Measurements from ENCODE around the gene NOC4L.

Gene NOC4L

DNA sequence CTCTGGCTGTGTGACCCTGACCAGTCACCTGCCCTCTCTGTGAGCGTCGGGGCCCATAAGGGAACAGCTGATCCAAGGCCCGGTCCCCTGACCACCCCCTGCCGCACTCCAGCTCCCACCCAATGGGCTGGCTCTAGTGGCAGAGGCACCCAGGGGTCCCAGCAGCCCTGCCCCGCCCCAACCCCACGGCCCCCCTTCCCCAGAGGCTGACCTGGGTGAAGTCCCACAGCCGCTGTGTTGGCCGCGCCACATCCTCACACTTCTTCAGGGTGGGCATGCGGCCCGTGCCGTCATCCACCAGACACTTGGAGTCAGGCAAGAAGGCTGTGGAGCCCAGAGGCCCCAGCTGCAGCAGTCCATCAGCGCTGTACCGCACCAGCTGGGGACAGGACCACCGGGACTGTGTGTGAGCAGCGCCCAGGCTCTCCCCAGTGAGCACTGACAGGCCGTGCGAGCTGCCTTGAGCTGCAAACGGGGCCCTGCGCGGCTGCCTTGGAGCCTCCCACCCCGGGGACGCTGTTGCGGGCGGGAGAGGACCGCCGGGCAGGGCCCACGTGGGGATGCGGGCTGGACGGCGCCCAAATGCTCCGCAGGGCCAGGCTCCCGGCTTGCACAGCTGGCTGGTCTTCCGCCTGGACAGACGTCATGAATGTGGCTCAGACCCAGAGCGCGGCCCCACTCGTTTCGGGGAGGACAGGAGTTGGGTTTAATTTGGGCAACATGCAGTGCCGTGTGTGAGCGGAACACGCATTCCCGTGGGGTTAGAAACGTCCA is 53.5 kb downstream of the NOC4L start:
- DNase-seq (ENCODE audit: low spot score): no peak

DNA sequence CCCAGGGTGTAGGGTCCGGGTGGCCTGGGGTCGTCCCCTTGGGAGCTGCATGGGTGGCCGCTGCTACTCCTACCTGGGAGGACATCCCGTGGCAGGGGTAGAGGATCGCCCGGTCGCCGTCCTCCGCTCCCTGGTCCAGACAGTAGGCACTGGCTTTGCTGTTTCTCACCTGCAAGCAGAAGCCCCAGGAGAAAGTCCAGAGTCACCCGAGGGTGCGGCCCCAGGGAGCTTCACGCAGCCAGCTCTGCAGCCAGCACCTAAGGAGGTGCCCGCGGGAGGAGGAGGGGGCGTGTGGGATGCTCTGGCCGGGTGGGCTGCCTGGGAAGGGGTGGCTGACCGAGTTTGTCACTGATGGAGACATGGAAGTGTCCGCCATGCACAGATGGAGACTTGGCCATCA is 54.8 kb downstream of the NOC4L start:
- DNase-seq (ENCODE audit: low spot score): no peak

DNA sequence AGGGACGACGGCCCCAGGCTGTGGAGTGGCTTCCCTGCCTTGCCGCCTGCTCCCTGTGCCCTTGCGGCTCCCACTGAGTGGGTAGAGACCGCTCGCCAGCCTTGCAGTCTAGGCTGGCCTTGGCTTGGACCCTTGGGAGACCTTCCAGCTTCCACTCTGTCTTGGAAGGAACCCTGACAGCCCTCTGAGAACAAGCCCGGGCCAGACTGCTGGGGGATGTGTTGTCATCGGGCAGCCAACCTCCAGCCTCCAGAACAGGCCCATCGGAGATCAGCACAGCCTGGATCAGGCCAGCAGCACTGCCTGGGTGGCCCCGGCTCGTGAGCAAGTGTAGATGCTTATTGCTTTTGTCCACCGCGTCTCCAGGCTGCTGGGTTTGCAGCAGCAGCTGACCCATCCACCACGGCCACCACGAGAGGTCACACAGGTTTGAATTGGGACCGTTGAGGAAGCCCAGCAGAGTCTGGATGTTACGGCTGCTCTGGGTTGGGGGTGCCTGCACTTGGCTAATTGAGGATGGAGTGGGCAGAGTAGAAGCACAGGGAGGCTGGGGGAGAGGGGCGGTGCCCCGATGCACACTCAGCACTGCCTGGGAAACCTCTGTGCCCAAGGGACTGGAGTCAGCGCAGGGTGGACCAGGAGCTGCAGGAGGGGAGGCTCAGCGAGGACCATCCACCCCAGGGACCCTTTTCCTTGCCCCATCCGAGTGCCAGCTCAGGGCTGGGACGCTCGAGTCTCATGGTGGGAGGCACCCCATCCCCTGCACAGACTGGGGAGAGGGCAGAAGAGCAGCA is 55.5 kb downstream of the NOC4L start:
- no peak for DNase-seq (ENCODE audit: low spot score)

DNA sequence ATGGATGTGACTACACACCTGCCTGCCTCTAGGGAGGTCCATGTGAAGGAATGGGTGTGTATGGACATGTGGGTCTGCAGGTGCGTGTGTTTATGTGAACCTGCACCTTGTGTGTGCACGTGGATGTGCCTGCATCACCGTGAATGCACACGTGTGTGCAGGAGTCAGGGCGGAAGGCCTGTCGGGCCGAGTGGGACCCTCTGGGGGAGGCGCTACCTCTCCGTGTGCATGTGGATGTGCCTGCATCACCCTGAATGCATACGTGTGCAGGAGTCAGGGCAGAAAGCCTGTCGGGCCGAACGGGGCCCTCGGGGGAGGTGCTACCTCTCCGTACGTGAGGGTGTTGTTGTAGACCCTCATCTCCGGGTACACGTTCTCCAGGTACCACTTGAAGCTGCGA is 56.5 kb downstream of the NOC4L start:
- DNase-seq (ENCODE audit: low spot score): no peak

DNA sequence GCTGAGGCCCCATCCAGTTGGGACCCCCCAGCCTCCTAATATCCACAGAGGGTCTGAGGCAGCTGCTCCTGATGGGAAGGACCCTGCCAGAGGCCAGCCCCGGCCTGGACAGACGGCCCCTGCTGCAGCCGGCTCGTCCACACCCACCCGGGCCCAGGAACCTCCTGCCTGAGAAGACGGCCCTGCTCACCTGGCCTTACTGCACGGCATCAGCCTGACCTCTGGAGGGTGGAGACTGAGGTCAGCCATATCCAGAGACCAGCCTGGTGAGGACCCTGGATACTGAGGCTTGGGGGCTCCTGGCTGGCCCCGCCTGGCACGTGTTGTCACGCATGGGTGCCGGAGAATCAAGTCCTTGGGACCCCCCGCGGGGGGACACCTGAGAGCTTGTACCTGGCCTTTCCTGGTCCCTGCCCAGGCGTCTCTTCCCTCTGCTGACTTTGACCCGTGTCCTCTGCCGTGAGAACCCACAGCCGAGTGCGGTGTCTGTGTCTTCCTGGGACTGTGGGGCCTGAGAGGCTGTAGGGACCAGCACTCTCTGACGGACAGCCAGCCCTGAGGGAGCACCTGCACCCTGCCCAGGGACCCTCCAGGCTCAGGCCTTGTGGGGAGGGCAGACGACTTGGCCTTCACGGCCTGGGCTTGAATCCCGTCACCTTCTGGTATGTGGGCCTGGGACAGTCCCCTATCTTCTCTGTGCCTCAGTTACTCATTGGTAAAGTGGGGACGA is 57.3 kb downstream of the NOC4L start:
- no peak for DNase-seq (ENCODE audit: low spot score)

All from iPS-NIHi11 (cell line).